HG03354 (cell line): ENCODE data around the gene GNL3.
"Not testable (repeated sequence)": the region's sequence is repeated elsewhere in the genome, so short reads cannot be mapped to it uniquely, and the experiment has no call there.

Experiments used
- ATAC-seq: cut with Tn5 transposase; IDR thresholded peaks from one replicate; pipeline ENCODE4 v1.9.1; 2021; ENCODE audit warnings: mild to moderate bottlenecking; ENCODE audit not compliant: unreplicated experiment, poor library complexity, severe bottlenecking

Gene GNL3

GRCh38 chr3:52714335-52715302, 28.8 kb downstream of the GNL3 start:
- no peak for ATAC-seq

DNA sequence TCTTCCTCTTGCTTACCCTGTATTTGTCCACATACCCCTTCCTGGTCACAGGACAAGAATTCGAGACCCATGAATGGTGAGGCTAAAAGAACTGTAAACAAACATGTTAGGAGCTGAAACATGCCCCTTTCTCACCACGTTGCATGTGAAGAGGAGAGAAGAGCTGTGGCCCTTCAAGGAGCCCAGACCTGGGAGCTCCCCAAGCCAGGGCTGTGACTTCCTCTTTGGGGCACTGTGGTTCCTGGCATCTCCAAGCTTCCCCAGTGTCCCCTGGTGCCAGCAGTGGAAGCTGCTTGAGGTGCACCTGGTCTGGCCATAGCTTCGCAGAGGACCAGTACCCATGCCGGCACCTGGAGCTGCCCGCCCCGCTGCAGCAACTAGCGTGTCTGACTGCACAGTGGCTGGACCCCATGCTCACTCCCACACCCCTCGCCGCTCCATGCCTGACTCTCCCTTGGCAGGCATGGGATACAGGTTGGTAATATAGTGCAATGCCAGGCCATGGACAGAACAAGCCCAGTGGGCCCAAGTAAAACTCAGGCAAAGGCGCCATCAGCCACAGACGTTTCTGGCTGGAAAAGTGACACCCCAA, 30.0 kb downstream of the GNL3 start:
- ATAC-seq, result no peak

- no peak for ATAC-seq
Observed at GRCh38 chr3:52719618-52720017, 33.8 kb downstream of the GNL3 start.

GRCh38 chr3:52721002-52721729, 35.3 kb downstream of the GNL3 start:
- ATAC-seq, result peak; percentile 63

- no peak for ATAC-seq
Observed at GRCh38 chr3:52721730-52722008, 35.8 kb downstream of the GNL3 start.

DNA sequence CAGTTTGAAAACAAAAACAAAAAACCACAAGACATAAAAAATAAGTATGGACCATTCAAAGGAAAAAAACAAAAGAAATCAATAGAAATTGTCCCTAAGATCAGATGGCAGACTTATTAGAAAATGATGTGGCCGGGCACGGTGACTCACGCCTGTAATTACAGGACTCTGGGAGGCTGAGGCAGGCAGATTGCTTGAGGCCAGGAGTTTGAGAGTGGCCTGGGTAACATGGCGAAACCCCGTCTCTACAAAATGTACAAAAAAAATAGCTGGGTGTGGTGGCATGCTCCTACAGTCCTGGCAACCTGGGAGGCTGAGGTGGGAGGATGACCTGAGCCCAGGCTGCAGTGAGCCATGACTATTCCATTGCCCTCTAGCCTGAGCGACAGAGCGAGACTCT, 36.7 kb downstream of the GNL3 start:
- no peak for ATAC-seq

- ATAC-seq, result no peak
Observed at GRCh38 chr3:52723935-52724334, 38.1 kb downstream of the GNL3 start.

GRCh38 chr3:52724511-52724910, 38.7 kb downstream of the GNL3 start:
- ATAC-seq, result no peak

DNA sequence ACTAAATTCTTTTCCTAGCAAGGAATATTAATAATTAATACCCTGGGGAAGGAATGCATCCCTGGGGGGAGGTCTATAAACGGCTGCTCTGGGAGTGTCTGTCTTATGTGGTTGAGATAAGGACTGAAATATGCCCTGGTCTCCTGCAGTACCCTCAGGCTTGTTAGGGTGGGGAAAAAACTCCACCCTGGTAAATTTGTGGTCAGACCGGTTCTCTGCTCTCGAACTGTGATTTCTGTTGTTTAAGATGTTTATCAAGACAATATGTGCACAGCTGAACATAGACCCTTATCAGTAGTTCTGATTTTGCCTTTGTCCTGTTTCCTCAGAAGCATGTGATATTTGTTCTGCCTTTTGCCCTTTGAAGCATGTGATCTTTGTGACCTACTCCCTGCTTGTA, 42.9 kb downstream of the GNL3 start:
- ATAC-seq, result not testable (repeated sequence)

GRCh38 chr3:52730681-52731080, 44.8 kb downstream of the GNL3 start:
- no peak for ATAC-seq

- no peak for ATAC-seq
Observed at GRCh38 chr3:52731590-52731989, 45.8 kb downstream of the GNL3 start.

DNA sequence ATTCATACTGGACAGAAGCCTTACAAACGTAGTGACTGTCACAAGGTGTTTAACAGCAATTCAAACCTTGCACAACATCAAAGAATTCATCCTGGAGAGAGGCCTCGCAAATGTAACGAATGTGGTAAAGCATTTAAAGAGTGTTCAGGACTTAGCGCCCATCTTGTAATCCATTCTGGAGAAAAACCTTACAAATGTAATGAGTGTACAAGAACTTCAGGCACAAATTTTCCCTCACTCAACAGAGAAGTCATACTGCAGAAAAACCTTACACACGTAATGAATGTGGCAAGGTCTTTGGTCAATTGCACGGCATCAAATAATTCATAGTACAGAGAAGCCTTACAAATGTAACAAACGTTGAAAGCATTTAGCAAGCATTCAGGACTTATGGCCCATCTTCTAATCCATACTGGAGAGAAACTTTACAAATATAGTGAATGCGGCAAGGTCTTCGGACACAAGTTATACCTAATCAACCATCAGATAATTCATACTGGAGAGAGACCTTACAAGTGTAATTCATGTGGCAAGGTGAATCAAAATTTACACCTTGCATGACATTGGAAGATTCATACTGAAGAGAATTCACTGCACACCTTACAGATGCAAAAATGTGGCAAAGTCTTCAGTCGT, 47.5 kb downstream of the GNL3 start:
- no peak for ATAC-seq

GRCh38 chr3:52739730-52740129, 53.9 kb downstream of the GNL3 start:
- no peak for ATAC-seq

DNA sequence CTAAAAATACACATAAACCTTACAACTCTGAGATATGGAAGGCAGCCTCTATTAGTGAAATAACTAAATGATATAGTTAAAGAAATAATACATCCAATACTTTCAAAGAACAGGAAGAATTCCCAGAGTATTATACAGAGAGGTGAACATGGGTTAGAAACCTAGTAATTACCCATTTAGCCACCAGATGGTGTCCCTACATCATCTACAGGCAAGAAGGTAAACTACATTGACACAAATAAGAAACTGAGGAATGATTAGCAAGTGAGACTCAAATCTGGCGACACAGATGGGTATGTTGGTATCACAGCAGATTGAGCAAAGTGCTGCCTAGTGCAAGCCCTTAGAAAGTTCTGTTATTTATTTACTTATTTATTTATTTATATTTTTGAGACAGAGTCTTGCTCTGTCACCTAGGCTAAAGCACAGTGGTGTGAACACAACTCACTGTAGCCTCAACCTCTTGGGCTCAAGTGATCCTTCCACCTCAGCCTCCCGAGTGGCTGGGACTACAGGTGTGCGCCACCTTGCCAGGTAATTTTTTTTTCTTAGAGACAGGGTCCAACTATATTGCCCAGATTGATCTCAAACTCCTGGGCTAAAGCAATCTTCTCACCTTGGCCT, 56.7 kb downstream of the GNL3 start:
- no peak for ATAC-seq

GRCh38 chr3:52743152-52743551, 57.3 kb downstream of the GNL3 start:
- ATAC-seq, result no peak

DNA sequence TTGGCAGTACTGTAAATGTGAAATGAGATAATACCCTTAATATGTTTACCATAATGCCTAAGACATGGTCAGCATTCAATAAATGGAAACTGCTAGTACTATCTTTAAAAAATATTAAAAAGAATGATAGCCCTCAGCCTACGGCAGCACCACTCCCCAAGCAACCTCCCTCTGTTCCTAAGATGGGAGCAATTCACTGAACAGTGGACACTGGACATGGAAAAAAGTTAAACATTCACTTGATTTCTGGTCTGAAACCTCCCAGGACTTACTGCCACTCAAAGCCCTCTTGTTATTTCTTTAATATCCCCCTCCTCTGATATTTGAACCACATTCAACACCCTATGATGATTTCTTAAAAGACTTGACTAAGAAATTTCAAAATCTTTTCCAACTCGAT, 57.9 kb downstream of the GNL3 start:
- no peak for ATAC-seq
